ENCODE data around the gene NPSR1. TPM values are rescaled to one million over a fixed set of nuclear protein-coding genes. Genes with fewer than 3 reads are reported as not detected.
"Not testable (repeated sequence)": the region's sequence is repeated elsewhere in the genome, so short reads cannot be mapped to it uniquely, and the experiment has no call there.

The NPSR1 gene
- total and polyA plus RNA-seq, 2 experiments from 2014 or later: not detected

DNA sequence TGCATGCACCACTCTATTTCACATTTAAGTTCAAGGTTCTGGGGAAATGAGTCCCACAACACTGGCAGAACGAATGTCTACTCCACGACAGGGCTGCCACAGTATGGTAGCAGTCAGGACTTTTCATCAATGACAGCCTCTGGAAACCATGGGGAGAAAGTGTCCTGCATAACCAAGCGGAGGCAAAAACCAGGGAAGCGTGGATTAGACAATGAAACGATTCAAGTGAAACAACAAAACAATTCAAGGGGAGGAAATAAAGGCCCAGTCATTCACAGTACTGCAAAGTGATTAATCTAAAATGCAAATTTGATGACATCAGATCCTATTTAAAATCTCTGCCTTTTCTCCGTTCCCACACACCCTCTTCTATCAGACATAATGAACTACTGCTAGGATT lies 211.0 kb downstream of the NPSR1 start:
- no peak for DNase-seq (ENCODE audit: low spot score)
- no peaks in the 10 kb centered on the region for H3K9me3 ChIP-seq (ENCODE audit: low read depth)
- no peaks in the 10 kb centered on the region for H3K36me3 ChIP-seq (replicated peaks; ENCODE audit: insufficient read depth, low read depth)
- no peaks in the 10 kb centered on the region for H3K9me2 ChIP-seq (replicated peaks; ENCODE audit: insufficient read depth)
- H3K79me2 ChIP-seq: no peaks in the 10 kb centered on the region
- TF ChIP-seq, protein P1, sequence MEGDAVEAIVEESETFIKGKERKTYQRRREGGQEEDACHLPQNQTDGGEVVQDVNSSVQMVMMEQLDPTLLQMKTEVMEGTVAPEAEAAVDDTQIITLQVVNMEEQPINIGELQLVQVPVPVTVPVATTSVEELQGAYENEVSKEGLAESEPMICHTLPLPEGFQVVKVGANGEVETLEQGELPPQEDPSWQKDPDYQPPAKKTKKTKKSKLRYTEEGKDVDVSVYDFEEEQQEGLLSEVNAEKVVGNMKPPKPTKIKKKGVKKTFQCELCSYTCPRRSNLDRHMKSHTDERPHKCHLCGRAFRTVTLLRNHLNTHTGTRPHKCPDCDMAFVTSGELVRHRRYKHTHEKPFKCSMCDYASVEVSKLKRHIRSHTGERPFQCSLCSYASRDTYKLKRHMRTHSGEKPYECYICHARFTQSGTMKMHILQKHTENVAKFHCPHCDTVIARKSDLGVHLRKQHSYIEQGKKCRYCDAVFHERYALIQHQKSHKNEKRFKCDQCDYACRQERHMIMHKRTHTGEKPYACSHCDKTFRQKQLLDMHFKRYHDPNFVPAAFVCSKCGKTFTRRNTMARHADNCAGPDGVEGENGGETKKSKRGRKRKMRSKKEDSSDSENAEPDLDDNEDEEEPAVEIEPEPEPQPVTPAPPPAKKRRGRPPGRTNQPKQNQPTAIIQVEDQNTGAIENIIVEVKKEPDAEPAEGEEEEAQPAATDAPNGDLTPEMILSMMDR (IDR thresholded peaks at IDR 0.05; ENCODE audit: poor library complexity): no peak
- no peak for TF ChIP-seq EZH2 (IDR thresholded peaks at IDR 0.05; ENCODE audit: borderline replicate concordance)
- H3K27ac ChIP-seq: no peak overlapping the region
- no peaks in the 10 kb centered on the region for H3K27me3 ChIP-seq
- no peak overlapping the region for H3K4me2 ChIP-seq
- H3K4me1 ChIP-seq (ENCODE audit: insufficient read depth): no peaks in the 10 kb centered on the region
- 92% methylated on average over 6 of the region's 6 CpGs for WGBS (ENCODE audit: low lambda C conversion rate, missing lambda C conversion rate)
- no peaks in the 10 kb centered on the region for H4K20me1 ChIP-seq (ENCODE audit: insufficient read depth, poor library complexity, severe bottlenecking)
- H2AFZ ChIP-seq: no peak overlapping the region
- H3K4me3 ChIP-seq: no peak overlapping the region

DNA sequence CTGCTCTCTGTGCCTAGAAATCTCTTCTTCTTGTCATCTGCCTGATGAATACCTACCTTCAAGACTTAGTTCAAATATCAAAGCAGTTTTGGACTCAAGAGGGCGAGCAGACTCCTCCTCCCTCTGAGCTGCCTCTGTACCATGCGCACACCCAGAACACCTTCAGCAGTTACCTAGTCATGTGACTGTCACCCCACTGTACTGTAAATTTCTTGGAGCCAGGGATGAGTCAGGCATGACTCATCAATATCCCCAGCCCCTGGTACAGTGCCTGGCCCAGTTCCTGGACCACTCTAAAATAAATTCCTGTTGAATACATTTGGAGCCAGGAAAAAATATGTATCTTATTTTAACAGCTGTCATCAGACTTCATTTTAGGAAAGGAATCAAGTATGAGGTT lies 212.0 kb downstream of the NPSR1 start:
- 76% methylated on average over 2 of the region's 2 CpGs for WGBS (ENCODE audit: low lambda C conversion rate, missing lambda C conversion rate)
- DNase-seq (ENCODE audit: low spot score); H3K4me3 ChIP-seq; H2AFZ ChIP-seq; H3K4me2 ChIP-seq; H3K27me3 ChIP-seq; H3K27ac ChIP-seq; H3K9me3 ChIP-seq (ENCODE audit: low read depth); H3K79me2 ChIP-seq; H3K4me1 ChIP-seq (ENCODE audit: insufficient read depth); H3K9me2 ChIP-seq (replicated peaks; ENCODE audit: insufficient read depth); H4K20me1 ChIP-seq (ENCODE audit: insufficient read depth, poor library complexity, severe bottlenecking); H3K36me3 ChIP-seq (replicated peaks; ENCODE audit: insufficient read depth, low read depth): not testable (repeated sequence)

DNA sequence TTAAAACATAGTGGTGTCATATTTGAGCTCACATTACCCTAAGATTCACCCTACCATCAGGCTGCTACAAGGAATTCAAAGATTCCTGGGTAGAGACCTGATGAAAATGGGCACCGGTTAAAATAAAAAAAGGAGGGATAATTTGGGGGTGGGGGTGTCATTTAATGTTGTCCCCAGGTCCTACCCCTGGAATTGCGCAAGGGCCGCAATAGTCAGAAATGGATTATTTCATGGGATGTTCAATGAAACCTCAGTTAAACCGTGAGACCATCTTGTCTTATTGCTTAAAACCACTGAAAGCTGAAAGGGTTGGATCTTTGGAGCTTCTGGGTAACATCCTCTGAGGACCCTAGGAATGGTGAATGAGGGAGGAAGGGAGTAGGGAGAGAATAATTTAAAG lies 216.3 kb downstream of the NPSR1 start:
- WGBS (ENCODE audit: low lambda C conversion rate, missing lambda C conversion rate): 92% methylated on average over 4 of the region's 4 CpGs
- H3K9me3 ChIP-seq (ENCODE audit: low read depth); H3K4me1 ChIP-seq (ENCODE audit: insufficient read depth); H3K27ac ChIP-seq; H2AFZ ChIP-seq; H3K4me2 ChIP-seq; H3K27me3 ChIP-seq; H3K79me2 ChIP-seq; H4K20me1 ChIP-seq (ENCODE audit: insufficient read depth, poor library complexity, severe bottlenecking); H3K4me3 ChIP-seq; H3K9me2 ChIP-seq (replicated peaks; ENCODE audit: insufficient read depth); H3K36me3 ChIP-seq (replicated peaks; ENCODE audit: insufficient read depth, low read depth); DNase-seq (ENCODE audit: low spot score): not testable (repeated sequence)

DNA sequence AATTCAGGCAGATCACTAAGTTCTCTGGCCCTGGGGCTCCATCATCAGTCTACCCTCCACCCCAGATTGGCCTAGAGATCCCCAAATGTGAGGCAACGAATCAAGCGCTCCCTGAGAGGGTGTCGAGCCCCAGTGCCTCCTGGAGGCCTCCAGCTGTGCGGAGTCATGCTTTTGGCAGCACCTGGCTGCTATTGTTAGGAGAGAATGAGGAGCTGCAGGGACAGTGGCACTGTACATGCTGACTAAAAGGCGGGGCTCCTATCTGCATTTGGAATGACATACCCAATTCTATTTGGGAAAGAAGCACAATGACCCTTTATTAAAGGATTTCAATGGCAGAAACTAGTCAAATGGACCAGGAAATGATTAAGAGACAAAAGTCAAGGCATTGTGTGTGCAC lies 217.5 kb downstream of the NPSR1 start:
- Histone ChIP-seq H3K36me3 (replicated peaks; ENCODE audit: insufficient read depth, low read depth) (no peaks in the 10 kb centered on the region), H3K9me2 (replicated peaks; ENCODE audit: insufficient read depth) (no peaks in the 10 kb centered on the region), H3K4me1 (ENCODE audit: insufficient read depth) (no peaks in the 10 kb centered on the region), H3K79me2 (no peaks in the 10 kb centered on the region), H3K4me2 (no peak overlapping the region), H3K27me3 (no peaks in the 10 kb centered on the region), H2AFZ (no peak overlapping the region), H3K4me3 (no peak overlapping the region), H3K27ac (no peak overlapping the region), H4K20me1 (ENCODE audit: insufficient read depth, poor library complexity, severe bottlenecking) (no peaks in the 10 kb centered on the region), H3K9me3 (ENCODE audit: low read depth) (no peaks in the 10 kb centered on the region)
- no peak for TF ChIP-seq EZH2phosphoT487 (IDR thresholded peaks at IDR 0.05; ENCODE audit: low read depth, severe bottlenecking, unreplicated experiment)
- TF ChIP-seq, protein P1 (IDR thresholded peaks at IDR 0.05; ENCODE audit: poor library complexity): no peak
- TF ChIP-seq EZH2 (IDR thresholded peaks at IDR 0.05; ENCODE audit: borderline replicate concordance): no peak
- WGBS (ENCODE audit: low lambda C conversion rate, missing lambda C conversion rate): 93% methylated on average over 5 of the region's 5 CpGs
- no peak for DNase-seq (ENCODE audit: low spot score)

DNA sequence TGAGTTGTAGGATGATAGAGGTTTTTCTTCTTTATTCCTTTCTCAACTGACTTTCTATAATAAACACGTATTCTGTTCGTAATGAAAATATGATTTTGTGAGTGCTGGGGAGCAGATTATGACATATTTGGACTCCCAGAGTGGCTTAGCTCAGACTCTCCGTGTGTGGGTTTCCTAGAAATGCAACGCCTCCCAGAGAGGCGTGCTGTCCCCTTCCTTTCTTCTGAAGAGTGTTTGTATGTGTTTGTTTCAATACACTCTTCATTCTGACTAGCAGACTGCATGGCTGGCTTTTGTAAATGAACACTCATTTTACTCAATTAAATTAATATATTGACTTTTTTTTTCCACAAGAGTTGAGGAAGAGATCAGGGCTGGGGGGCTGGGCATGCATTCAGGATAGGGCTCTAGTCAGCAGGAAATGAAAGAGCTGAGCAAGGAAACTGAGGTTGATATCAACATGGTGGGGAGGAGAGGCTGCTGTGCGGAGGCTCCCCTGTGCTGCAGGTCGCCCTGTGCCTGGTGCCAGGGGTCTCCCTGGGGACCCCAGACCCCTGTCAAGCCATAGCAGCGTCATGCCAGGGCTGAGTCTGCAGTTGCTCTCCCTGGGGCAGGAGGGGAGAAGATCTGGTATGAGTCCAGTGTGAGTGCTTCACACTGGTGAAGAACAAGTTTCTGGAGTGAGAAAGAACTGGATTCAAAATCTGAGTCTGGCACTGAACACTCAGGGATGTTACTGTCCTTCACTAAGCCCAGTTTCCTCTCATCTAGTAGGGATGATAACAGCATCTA lies 221.1 kb downstream of the NPSR1 start:
- not testable (repeated sequence) for H3K27me3 ChIP-seq; H3K79me2 ChIP-seq; H3K9me3 ChIP-seq (ENCODE audit: low read depth); H3K4me2 ChIP-seq; H3K27ac ChIP-seq; H3K9me2 ChIP-seq (replicated peaks; ENCODE audit: insufficient read depth); H3K36me3 ChIP-seq (replicated peaks; ENCODE audit: insufficient read depth, low read depth); H4K20me1 ChIP-seq (ENCODE audit: insufficient read depth, poor library complexity, severe bottlenecking); H3K4me1 ChIP-seq (ENCODE audit: insufficient read depth); H2AFZ ChIP-seq; H3K4me3 ChIP-seq; DNase-seq (ENCODE audit: low spot score)
- WGBS (ENCODE audit: low lambda C conversion rate, missing lambda C conversion rate): 88% methylated on average over 8 of the region's 8 CpGs

Data from hepatocyte (in vitro differentiated cells).